ENCODE data around the gene ZMYND12.
"Not testable (repeated sequence)": the region's sequence is repeated elsewhere in the genome, so short reads cannot be mapped to it uniquely, and the experiment has no call there.

Gene ZMYND12

GRCh38 chr1:42456010-42456753, at the start of gene ZMYND12, which contains the start of gene PPCS:
Gene ZMYND12, minus strand, starts transcription at chr1:42456022. Its CDS starts 25 bp downstream, at chr1:42455997.
Gene PPCS, plus strand, starts transcription at chr1:42456543. Its CDS starts 23 bp downstream, at chr1:42456566.
- H3K27ac ChIP-seq: peak within 1 kb of the TSS; percentile 88
- no peak for TF ChIP-seq CTCF (IDR thresholded peaks at IDR 0.05)
- TF ChIP-seq ZFX (IDR thresholded peaks at IDR 0.05; ENCODE audit: borderline replicate concordance): no peak

- H3K27ac ChIP-seq: no peak overlapping the region
- TF ChIP-seq CTCF (IDR thresholded peaks at IDR 0.05): no peak
- no peak for TF ChIP-seq ZFX (IDR thresholded peaks at IDR 0.05; ENCODE audit: borderline replicate concordance)
These were observed 48.8 kb upstream of the ZMYND12 start for GRCh38 chr1:42504535-42505128.

GRCh38 chr1:42502031-42502430, 46.2 kb upstream of the ZMYND12 start:
- not testable (repeated sequence) for H3K27ac ChIP-seq

- TF ChIP-seq CTCF (IDR thresholded peaks at IDR 0.05) (no peak), ZFX (IDR thresholded peaks at IDR 0.05; ENCODE audit: borderline replicate concordance) (no peak)
- no peak overlapping the region for H3K27ac ChIP-seq
These were observed 34.4 kb upstream of the ZMYND12 start for GRCh38 chr1:42490237-42490636.

- H3K27ac ChIP-seq: no peak overlapping the region
- no peak for TF ChIP-seq CTCF (IDR thresholded peaks at IDR 0.05)
- TF ChIP-seq ZFX (IDR thresholded peaks at IDR 0.05; ENCODE audit: borderline replicate concordance): no peak
These were observed 28.6 kb upstream of the ZMYND12 start for GRCh38 chr1:42484382-42484781.

GRCh38 chr1:42482635-42483153, 26.9 kb upstream of the ZMYND12 start:
- H3K27ac ChIP-seq: no peak overlapping the region
- TF ChIP-seq ZFX (IDR thresholded peaks at IDR 0.05; ENCODE audit: borderline replicate concordance) (no peak), CTCF (IDR thresholded peaks at IDR 0.05) (no peak)

GRCh38 chr1:42480921-42481320, 25.1 kb upstream of the ZMYND12 start:
- TF ChIP-seq CTCF (IDR thresholded peaks at IDR 0.05): no peak
- no peak for TF ChIP-seq ZFX (IDR thresholded peaks at IDR 0.05; ENCODE audit: borderline replicate concordance)
- no peak overlapping the region for H3K27ac ChIP-seq

Measured in 22Rv1 (cell line).